HL-60 (cell line): Measurements from ENCODE around the gene THRB.

Experiments used
- DNase-seq, 2 experiments: peaks; one replicate each; pipeline ENCODE4 v3.0.0-alpha.2; 2010 to 2020; ENCODE audit warnings: low read depth in 1 of 2, low spot score in 1 of 2
- H3K27ac ChIP-seq: fragments of 250-450 bp; sonication (Bioruptor Pico); replicated peaks from 2 replicates; pipeline ENCODE4 v1.5.1; 2020; ENCODE audit warnings: mild to moderate bottlenecking, moderate library complexity
- H3K27me3 ChIP-seq: fragments of 250-450 bp; sonication (Bioruptor Pico); 2 replicates; pipeline ENCODE4 v1.5.1; 2021; ENCODE audit warnings: mild to moderate bottlenecking, moderate library complexity; ENCODE audit not compliant: insufficient read depth, poor library complexity, severe bottlenecking
- H3K4me3 ChIP-seq: replicated peaks from 2 replicates; pipeline ENCODE4 v1.5.1; 2011; ENCODE audit warnings: mild to moderate bottlenecking, control low read depth, low read length; ENCODE audit not compliant: insufficient read depth
- CTCF ChIP-seq: IDR thresholded peaks from one replicate; pipeline ENCODE4 v1.5.1; 2011; ENCODE audit warnings: low read length, control low read depth, inconsistent platforms; ENCODE audit not compliant: insufficient read depth
- GABPA ChIP-seq: IDR thresholded peaks from 2 replicates; pipeline ENCODE4 v1.6.1; 2012; ENCODE audit warnings: low read depth
- POLR2AphosphoS5 ChIP-seq: IDR thresholded peaks from 2 replicates; pipeline ENCODE4 v1.6.1; 2012; ENCODE audit warnings: low read depth
- REST ChIP-seq: IDR thresholded peaks from 2 replicates; pipeline ENCODE4 v1.6.1; 2012; ENCODE audit warnings: low read depth; ENCODE audit not compliant: insufficient replicate concordance
- SPI1 ChIP-seq: IDR thresholded peaks from 2 replicates; pipeline ENCODE4 v1.6.1; 2012; ENCODE audit warnings: low read depth, mild to moderate bottlenecking, borderline replicate concordance

The THRB gene

GRCh38 chr3:24394754-24395153 lies 99.9 kb downstream of the THRB start:
- TF ChIP-seq REST (no peak), POLR2AphosphoS5 (no peak), SPI1 (no peak), GABPA (no peak), CTCF (no peak)
- no peak overlapping the region for H3K27ac ChIP-seq
- H3K4me3 ChIP-seq, result no peak overlapping the region
- DNase-seq, result no peak
- H3K27me3 ChIP-seq, result no peaks in the 10 kb centered on the region

GRCh38 chr3:24393316-24393715 lies 101.3 kb downstream of the THRB start:
- H3K4me3 ChIP-seq, result no peak overlapping the region
- DNase-seq, result no peak
- H3K27me3 ChIP-seq, result no peaks in the 10 kb centered on the region
- no peak overlapping the region for H3K27ac ChIP-seq
- TF ChIP-seq CTCF (no peak), SPI1 (no peak)

- TF ChIP-seq SPI1 (no peak), REST (no peak), GABPA (no peak), CTCF (no peak), POLR2AphosphoS5 (no peak)
- no peak overlapping the region for H3K4me3 ChIP-seq
- no peaks in the 10 kb centered on the region for H3K27me3 ChIP-seq
- H3K27ac ChIP-seq, result no peak overlapping the region
- no peak for DNase-seq
Observed at GRCh38 chr3:24390169-24391130, 104.2 kb downstream of the THRB start.
